GM23338 (cell line): ENCODE data around the gene ARHGEF25.
"Not testable (repeated sequence)": the region's sequence is repeated elsewhere in the genome, so short reads cannot be mapped to it uniquely, and the experiment has no call there.

Experiments
- CREB1 ChIP-seq: fragments of 250-450 bp; sonication (Bioruptor Pico); IDR thresholded peaks from 2 replicates; pipeline ENCODE4 v1.5.0; 2020; ENCODE audit warnings: low read depth, mild to moderate bottlenecking, moderate library complexity
- ETS1 ChIP-seq: IDR thresholded peaks from 2 replicates; pipeline ENCODE4 v1.6.1; 2016; ENCODE audit warnings: antibody characterized with exemption
- EZH2 ChIP-seq: fragments of 200-600 bp; sonication (generic); IDR thresholded peaks from one replicate; pipeline ENCODE4 v1.8.0; 2017; ENCODE audit warnings: antibody characterized with exemption, mild to moderate bottlenecking, low read depth; ENCODE audit not compliant: unreplicated experiment
- EZH2phosphoT487 ChIP-seq: fragments of 200-600 bp; sonication (generic); IDR thresholded peaks from one replicate; pipeline ENCODE4 v1.8.1; 2018; ENCODE audit warnings: antibody characterized with exemption; ENCODE audit not compliant: unreplicated experiment
- JUNB ChIP-seq: IDR thresholded peaks from one replicate; pipeline ENCODE4 v1.6.1; 2016; ENCODE audit warnings: antibody characterized with exemption; ENCODE audit not compliant: unreplicated experiment
- NANOG ChIP-seq: IDR thresholded peaks from 2 replicates; pipeline ENCODE4 v1.6.1; 2016; ENCODE audit warnings: antibody characterized with exemption, borderline replicate concordance
- POLR2AphosphoS5 ChIP-seq: IDR thresholded peaks from 2 replicates; pipeline ENCODE4 v1.6.1; 2016; ENCODE audit warnings: antibody characterized with exemption, low read depth
- STAT1 ChIP-seq: IDR thresholded peaks from one replicate; pipeline ENCODE4 v1.6.1; 2016; ENCODE audit warnings: antibody characterized with exemption; ENCODE audit not compliant: unreplicated experiment
- ZNF114 ChIP-seq: fragments of 250-450 bp; sonication (Bioruptor Pico); IDR thresholded peaks from 2 replicates; pipeline ENCODE4 v1.5.0; 2020; ENCODE audit warnings: mild to moderate bottlenecking, moderate library complexity
- ZNF331 ChIP-seq: fragments of 250-450 bp; sonication (Bioruptor Pico); IDR thresholded peaks from 2 replicates; pipeline ENCODE4 v1.5.0; 2020; ENCODE audit warnings: low read depth, mild to moderate bottlenecking, moderate library complexity
- ZNF462 ChIP-seq: fragments of 250-450 bp; sonication (Bioruptor Pico); IDR thresholded peaks from 2 replicates; pipeline ENCODE4 v1.5.0; 2020; ENCODE audit warnings: mild to moderate bottlenecking, moderate library complexity
- TF ChIP-seq, protein P1 (sequence below), 2 experiments: fragments of 200-600 bp in 1 of 2; sonication (generic) in 1 of 2; conservative IDR thresholded peaks; 2 replicates each; pipeline versions ENCODE4 v1.5.1 to v1.6.1; 2016 to 2017; ENCODE audit warnings: antibody characterized with exemption in 2 of 2, low read depth in 2 of 2, mild to moderate bottlenecking in 2 of 2, moderate library complexity in 1 of 2
- TF ChIP-seq, protein P2 (sequence below): IDR thresholded peaks from one replicate; pipeline ENCODE4 v1.6.1; 2018; ENCODE audit warnings: antibody characterized with exemption; ENCODE audit not compliant: unreplicated experiment

- TF ChIP-seq, protein P1, sequence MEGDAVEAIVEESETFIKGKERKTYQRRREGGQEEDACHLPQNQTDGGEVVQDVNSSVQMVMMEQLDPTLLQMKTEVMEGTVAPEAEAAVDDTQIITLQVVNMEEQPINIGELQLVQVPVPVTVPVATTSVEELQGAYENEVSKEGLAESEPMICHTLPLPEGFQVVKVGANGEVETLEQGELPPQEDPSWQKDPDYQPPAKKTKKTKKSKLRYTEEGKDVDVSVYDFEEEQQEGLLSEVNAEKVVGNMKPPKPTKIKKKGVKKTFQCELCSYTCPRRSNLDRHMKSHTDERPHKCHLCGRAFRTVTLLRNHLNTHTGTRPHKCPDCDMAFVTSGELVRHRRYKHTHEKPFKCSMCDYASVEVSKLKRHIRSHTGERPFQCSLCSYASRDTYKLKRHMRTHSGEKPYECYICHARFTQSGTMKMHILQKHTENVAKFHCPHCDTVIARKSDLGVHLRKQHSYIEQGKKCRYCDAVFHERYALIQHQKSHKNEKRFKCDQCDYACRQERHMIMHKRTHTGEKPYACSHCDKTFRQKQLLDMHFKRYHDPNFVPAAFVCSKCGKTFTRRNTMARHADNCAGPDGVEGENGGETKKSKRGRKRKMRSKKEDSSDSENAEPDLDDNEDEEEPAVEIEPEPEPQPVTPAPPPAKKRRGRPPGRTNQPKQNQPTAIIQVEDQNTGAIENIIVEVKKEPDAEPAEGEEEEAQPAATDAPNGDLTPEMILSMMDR (conservative IDR thresholded peaks at IDR 0.05; ENCODE audit: low read depth in 2 of 2) = not testable (repeated sequence)
- TF ChIP-seq, protein P2, sequence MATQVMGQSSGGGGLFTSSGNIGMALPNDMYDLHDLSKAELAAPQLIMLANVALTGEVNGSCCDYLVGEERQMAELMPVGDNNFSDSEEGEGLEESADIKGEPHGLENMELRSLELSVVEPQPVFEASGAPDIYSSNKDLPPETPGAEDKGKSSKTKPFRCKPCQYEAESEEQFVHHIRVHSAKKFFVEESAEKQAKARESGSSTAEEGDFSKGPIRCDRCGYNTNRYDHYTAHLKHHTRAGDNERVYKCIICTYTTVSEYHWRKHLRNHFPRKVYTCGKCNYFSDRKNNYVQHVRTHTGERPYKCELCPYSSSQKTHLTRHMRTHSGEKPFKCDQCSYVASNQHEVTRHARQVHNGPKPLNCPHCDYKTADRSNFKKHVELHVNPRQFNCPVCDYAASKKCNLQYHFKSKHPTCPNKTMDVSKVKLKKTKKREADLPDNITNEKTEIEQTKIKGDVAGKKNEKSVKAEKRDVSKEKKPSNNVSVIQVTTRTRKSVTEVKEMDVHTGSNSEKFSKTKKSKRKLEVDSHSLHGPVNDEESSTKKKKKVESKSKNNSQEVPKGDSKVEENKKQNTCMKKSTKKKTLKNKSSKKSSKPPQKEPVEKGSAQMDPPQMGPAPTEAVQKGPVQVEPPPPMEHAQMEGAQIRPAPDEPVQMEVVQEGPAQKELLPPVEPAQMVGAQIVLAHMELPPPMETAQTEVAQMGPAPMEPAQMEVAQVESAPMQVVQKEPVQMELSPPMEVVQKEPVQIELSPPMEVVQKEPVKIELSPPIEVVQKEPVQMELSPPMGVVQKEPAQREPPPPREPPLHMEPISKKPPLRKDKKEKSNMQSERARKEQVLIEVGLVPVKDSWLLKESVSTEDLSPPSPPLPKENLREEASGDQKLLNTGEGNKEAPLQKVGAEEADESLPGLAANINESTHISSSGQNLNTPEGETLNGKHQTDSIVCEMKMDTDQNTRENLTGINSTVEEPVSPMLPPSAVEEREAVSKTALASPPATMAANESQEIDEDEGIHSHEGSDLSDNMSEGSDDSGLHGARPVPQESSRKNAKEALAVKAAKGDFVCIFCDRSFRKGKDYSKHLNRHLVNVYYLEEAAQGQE = not testable (repeated sequence)
- not testable (repeated sequence) for TF ChIP-seq EZH2phosphoT487; CREB1; EZH2; POLR2AphosphoS5; NANOG; STAT1; JUNB; ZNF462; ETS1; ZNF331; ZNF114 (CRISPR knock-in tag)
Measured at GRCh38 chr12:57645990-57646658, 34.9 kb downstream of the ARHGEF25 start.
